K562 (cell line): ENCODE measurements around the gene PRCC. TPM values are rescaled to one million over a fixed set of nuclear protein-coding genes. Genes with fewer than 3 reads are reported as not detected.
A peak's percentile ranks its signal among the peaks of the same experiment; 100 is the strongest.

Experiments used
- ATAC-seq: fragments of 200-7000 bp; cut with Tn5 transposase; 3 replicates; pipeline ENCODE4 v1.9.1; 2020; ENCODE audit warnings: moderate library complexity
- BruUV-seq: library from RNA; stranded (reverse); fragments of 400-500 nt; replicated peaks from 2 replicates; lab custom pipeline; 2021; lab: Mats Ljungman, UMichigan
- CTCF ChIA-PET: fragments of 300-600 bp; formaldehyde crosslinking; extraction: SDS; loops from one replicate; lab custom pipeline; 2021; ENCODE audit warnings: low intra/inter-chr PET ratio; lab: Yijun Ruan, JAX
- POLR2A ChIA-PET: fragments of 300-600, 350-650 bp; sonication (Branson Sonifier 250); formaldehyde crosslinking; extraction: SDS; loops from one replicate; lab custom pipeline; 2021; ENCODE audit warnings: antibody characterized with exemption, inconsistent platforms; lab: Yijun Ruan, JAX
- DNase-seq, 4 experiments: peaks; one replicate each; pipeline versions ENCODE4 v3.0.0 to v3.0.0-alpha.2; 2011 to 2018; ENCODE audit warnings: low spot score in 3 of 4, mixed read lengths in 3 of 4; ENCODE audit errors: extremely low read depth in 1 of 4
- FAIRE-seq: peaks from 2 replicates; lab custom pipeline; 2011; peaks lifted over from hg19 to GRCh38; lab: Jason Lieb, UNC
- H2AFZ ChIP-seq: 2 replicates; pipeline ENCODE4 v1.6.0; 2011; ENCODE audit warnings: low read depth, low read length, control low read depth, inconsistent platforms
- H3K27ac ChIP-seq: fragments of 200-600 bp; 3 replicates; pipeline ENCODE4 v1.8.0; 2011; ENCODE audit warnings: low read depth, mild to moderate bottlenecking, control low read depth, inconsistent platforms, low read length, moderate library complexity, mixed read lengths; ENCODE audit errors: extremely low read depth
- H3K27me3 ChIP-seq, 2 experiments: fragments of 300-600 bp in 1 of 2; 2 replicates in 1 of 2; 3 replicates in 1 of 2; pipeline versions ENCODE4 v1.6.0 to v1.8.0; 2011; ENCODE audit warnings: inconsistent platforms in 2 of 2, low read length in 2 of 2, mild to moderate bottlenecking in 1 of 2, mixed read lengths in 1 of 2, moderate library complexity in 1 of 2; ENCODE audit not compliant: control insufficient read depth in 2 of 2, insufficient read depth in 2 of 2
- H3K36me3 ChIP-seq: fragments of 300-600 bp; 3 replicates; pipeline ENCODE4 v1.8.0; 2011; ENCODE audit warnings: mild to moderate bottlenecking, low read length, inconsistent platforms; ENCODE audit not compliant: control insufficient read depth, insufficient read depth
- H3K4me1 ChIP-seq, 2 experiments: fragments of 200-600 bp in 1 of 2; replicated peaks in 1 of 2; 2 replicates in 1 of 2; 3 replicates in 1 of 2; pipeline versions ENCODE4 v1.5.1 to v1.8.0; 2011; ENCODE audit warnings: inconsistent platforms in 2 of 2, low read length in 2 of 2, mild to moderate bottlenecking in 1 of 2, mixed read lengths in 1 of 2, moderate library complexity in 1 of 2; ENCODE audit not compliant: control insufficient read depth in 2 of 2, insufficient read depth in 2 of 2
- H3K4me2 ChIP-seq: 2 replicates; pipeline ENCODE4 v1.6.1; 2011; ENCODE audit warnings: low read length, control low read depth, inconsistent platforms, mixed read lengths; ENCODE audit not compliant: insufficient read depth
- H3K4me3 ChIP-seq: fragments of 200-600 bp; sonication (generic), shearing (Covaris generic); 2 replicates; pipeline ENCODE4 v1.5.1; 2016; ENCODE audit warnings: control low read depth, inconsistent platforms
- H3K79me2 ChIP-seq: fragments of 200-600 bp; 3 replicates; pipeline ENCODE4 v1.8.0; 2011; ENCODE audit warnings: low read length, inconsistent platforms; ENCODE audit not compliant: control insufficient read depth, insufficient read depth
- H3K9ac ChIP-seq, 2 experiments: 2 replicates each; pipeline versions ENCODE4 v1.6.0 to v1.6.1; 2011; ENCODE audit warnings: low read depth in 2 of 2, low read length in 2 of 2, control low read depth in 1 of 2, inconsistent platforms in 1 of 2, mild to moderate bottlenecking in 1 of 2, mixed read lengths in 1 of 2; ENCODE audit not compliant: insufficient read depth in 1 of 2
- H3K9me1 ChIP-seq: one replicate; pipeline ENCODE4 v1.6.0; 2011; ENCODE audit warnings: inconsistent platforms, mild to moderate bottlenecking, low read length, moderate library complexity; ENCODE audit not compliant: control insufficient read depth, insufficient read depth
- H3K9me3 ChIP-seq: replicated peaks from 2 replicates; pipeline ENCODE4 v1.5.1; 2011; ENCODE audit warnings: low read depth, low read length, inconsistent platforms; ENCODE audit not compliant: control insufficient read depth, insufficient read depth
- H4K20me1 ChIP-seq: replicated peaks from 2 replicates; pipeline ENCODE4 v1.6.1; 2011; ENCODE audit warnings: low read length, inconsistent platforms, mixed read lengths; ENCODE audit not compliant: control insufficient read depth, insufficient read depth
- ADNP ChIP-seq: fragments of 200-800 bp; sonication (Bioruptor generic); IDR thresholded peaks from 2 replicates; pipeline ENCODE4 v1.6.1; 2016; ENCODE audit warnings: missing genetic modification characterization, missing compliant biosample characterization
- ATF1 ChIP-seq, 2 experiments: fragments of 450-650 bp in 1 of 2; IDR thresholded peaks; 2 replicates each; pipeline ENCODE4 v1.6.1; 2016; ENCODE audit warnings: missing compliant biosample characterization in 1 of 2, missing genetic modification characterization in 1 of 2
- CAMTA2 ChIP-seq: fragments of 250-450 bp; sonication (Bioruptor Pico); conservative IDR thresholded peaks from 2 replicates; pipeline ENCODE4 v1.5.1; 2022
- ELF4 ChIP-seq: fragments of 450-650 bp; formaldehyde crosslinking; IDR thresholded peaks from 2 replicates; pipeline ENCODE4 v1.4.0; 2022; ENCODE audit warnings: missing genetic modification characterization
- JUND ChIP-seq, 2 experiments: IDR thresholded peaks; 2 replicates in 1 of 2; 3 replicates in 1 of 2; pipeline ENCODE4 v1.6.1; 2011; ENCODE audit warnings: borderline replicate concordance in 2 of 2, low read depth in 2 of 2, low read length in 2 of 2, improper control_type of control experiment in 1 of 2, missing biosample characterization in 1 of 2, missing genetic modification characterization in 1 of 2, missing genetic modification reagents in 1 of 2
- NCOR1 ChIP-seq: fragments of 450-650 bp; IDR thresholded peaks from 2 replicates; pipeline ENCODE4 v1.6.1; 2016; ENCODE audit warnings: mild to moderate bottlenecking, moderate library complexity
- NFIC ChIP-seq: fragments of 450-650 bp; IDR thresholded peaks from 2 replicates; pipeline ENCODE4 v1.6.1; 2017; ENCODE audit warnings: mild to moderate bottlenecking, inconsistent platforms
- NUFIP1 ChIP-seq: fragments of 450-650 bp; IDR thresholded peaks from 2 replicates; pipeline ENCODE4 v1.6.1; 2018; ENCODE audit not compliant: partially characterized antibody
- PML ChIP-seq: IDR thresholded peaks from 2 replicates; pipeline ENCODE4 v1.6.1; 2012; ENCODE audit warnings: low read length, inconsistent platforms
- POLR2A ChIP-seq: fragments of 450-650 bp; conservative IDR thresholded peaks from 2 replicates; pipeline ENCODE4 v1.6.1; 2016
- POLR2AphosphoS2 ChIP-seq: IDR thresholded peaks from 2 replicates; pipeline ENCODE4 v1.6.1; 2012; ENCODE audit warnings: low read length, improper control_type of control experiment
- ZNF3 ChIP-seq: fragments of 250-450 bp; sonication (Bioruptor Pico); IDR thresholded peaks from 2 replicates; pipeline ENCODE4 v1.5.0; 2021; ENCODE audit warnings: mild to moderate bottlenecking, moderate library complexity
- ZNF316 ChIP-seq: fragments of 450-650 bp; IDR thresholded peaks from 2 replicates; pipeline ENCODE4 v1.6.1; 2016
- ZNF75A ChIP-seq: fragments of 450-650 bp; formaldehyde crosslinking; IDR thresholded peaks from 2 replicates; pipeline ENCODE4 v1.4.0; 2020; ENCODE audit warnings: mild to moderate bottlenecking
- WGBS: fragments of 100-300 bp; shearing (Covaris generic); methylation state at CpG from one replicate; pipeline ENCODE4 v1.1.6; 2016; ENCODE audit warnings: low coverage, mixed read lengths; ENCODE audit not compliant: insufficient coverage; ENCODE audit errors: missing lambda C conversion rate; 5-methylcytosine and 5-hydroxymethylcytosine counted together
- in situ Hi-C: fragments of 300-500 bp; cut with MboI; formaldehyde crosslinking; loops from 4 replicates; pipeline ENCODE4 v1.15.0; 2018; ENCODE audit warnings: inconsistent platforms, mixed read lengths
- intact Hi-C: fragments of 100-400 bp; cut with micrococcal nuclease; formaldehyde crosslinking; loops from 2 replicates; pipeline ENCODE4 v1.14.2; 2022
- polyA plus RNA-seq, 8 experiments: library from polyadenylated mRNA; depleted of rRNA in 4 of 8; stranded (reverse) in 5 of 8; unstranded in 3 of 8; fragments of >200 nt; fragmentation: Nextera tagmentation in 2 of 8; fragmentation: Illumina TruSeq in 1 of 8; extraction: Ambion mirVana in 2 of 8; extraction: Trizol in 1 of 8; gene quantifications; 2 replicates each; pipeline versions ENCODE4 v1.2.1 to v1.2.3, GENCODE V29; 2011 to 2014; ENCODE audit warnings: inconsistent platforms in 1 of 8, missing spikeins in 1 of 8
- total RNA-seq, 7 experiments: library from RNA; depleted of rRNA in 6 of 7; stranded (reverse); fragments of >200 nt in 6 of 7; fragmentation: Illumina TruSeq in 2 of 7; extraction: Trizol in 2 of 7; gene quantifications; 2 replicates each; pipeline versions ENCODE4 v1.2.1 to v1.2.3, GENCODE V29; 2011 to 2021; ENCODE audit warnings: low replicate concordance in 1 of 7
- TF ChIP-seq, protein P1 (sequence below): sonication (generic); formaldehyde crosslinking; IDR thresholded peaks from 2 replicates; pipeline ENCODE4 v1.8.0; 2022; ENCODE audit warnings: missing genetic modification reagents, mild to moderate bottlenecking, borderline replicate concordance

Gene PRCC
- total and polyA plus RNA-seq, 9 of the 15 experiments (the other 6 are each of a cell fraction or from before 2014, with no cell fraction given), result 23.9 to 201 (median 41.1) TPM

DNA sequence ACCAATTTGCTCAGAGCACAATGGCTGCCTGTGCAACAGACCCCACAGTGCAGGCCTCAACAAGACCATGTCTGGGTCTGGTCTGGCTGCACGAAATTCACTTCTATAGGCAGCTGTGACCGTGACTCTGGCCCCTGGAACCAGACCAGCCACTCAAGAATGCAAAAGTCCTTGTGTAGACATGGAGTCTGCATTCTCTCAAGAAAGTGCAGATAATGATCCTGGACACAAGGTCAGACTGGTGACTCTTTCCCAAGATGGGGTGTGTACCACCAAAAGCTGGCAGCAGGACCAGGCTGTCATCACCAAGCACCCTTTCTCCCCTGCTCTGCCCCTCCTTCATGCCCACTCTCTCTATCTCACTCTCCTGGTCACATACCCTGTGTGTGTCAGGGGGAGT lies 46.2 kb upstream of the PRCC start:
- no TSS peak for BruUV-seq
- no peak overlapping the region for H3K4me2 ChIP-seq
- H3K9me3 ChIP-seq, result no peaks in the 10 kb centered on the region
- intact Hi-C loops, result no loop called here
- peaks cover 39% of the 10 kb centered on the region for H3K79me2 ChIP-seq
- H3K27me3 ChIP-seq, result no peaks in the 10 kb centered on the region
- FAIRE-seq (no peak), DNase-seq (no peak), ATAC-seq (no peak)
- no peak overlapping the region for H3K9ac ChIP-seq
- CTCF ChIA-PET, result interaction anchor here (0.7 kb wide), 1 partner anchor 32 kb away, joined by 3 read pairs; no protein-coding TSS in a partner anchor
- 88% methylated on average over 2 of the region's 2 CpGs for WGBS
- H2AFZ ChIP-seq, result no peak overlapping the region
- 0 out of 2 replicates have a peak, but pooled peaks have one; percentile 10 for TF ChIP-seq POLR2AphosphoS2
- TF ChIP-seq NUFIP1, result no peak
- TF ChIP-seq POLR2A, result 0 out of 2 replicates have a peak, but pooled peaks have one; percentile 15
- TF ChIP-seq, all 486 proteins: peak for 2
- Histone ChIP-seq H3K27ac (no peak overlapping the region), H3K4me3 (no peak overlapping the region), H4K20me1 (peaks cover 18% of the 10 kb centered on the region; the same call in 1 of the 2 replicates), H3K36me3 (peaks cover 61% of the 10 kb centered on the region), H3K9me1 (no peaks in the 10 kb centered on the region), H3K4me1 (peaks cover 5 to 10% of the 10 kb centered on the region in 2 experiments; a peak in 2 of 5 replicates)
- in situ Hi-C loops, result no loop called here
- POLR2A ChIA-PET, result interaction anchor here (0.5 to 1.4 kb wide), 7 partner anchors 9 to 79 kb away, joined by 3 to 6 read pairs (median 4); no protein-coding TSS in a partner anchor

GRCh38 chr1:156721535-156721934 lies 45.8 kb upstream of the PRCC start:
- H3K27ac ChIP-seq, result no peak overlapping the region
- DNase-seq (no peak), FAIRE-seq (no peak), ATAC-seq (no peak)
- BruUV-seq, result no TSS peak
- 96% methylated on average over 4 of the region's 4 CpGs for WGBS
- no peaks in the 10 kb centered on the region for H3K9me3 ChIP-seq
- H3K36me3 ChIP-seq, result peaks cover 65% of the 10 kb centered on the region
- peaks cover 22% of the 10 kb centered on the region; the same call in 1 of the 2 replicates for H4K20me1 ChIP-seq
- intact Hi-C loops, result no loop called here
- in situ Hi-C loops, result no loop called here
- POLR2A ChIA-PET, result interaction anchor here (0.6 to 1.9 kb wide), 5 partner anchors 9 to 32 kb away, joined by 3 to 7 read pairs (median 4); no protein-coding TSS in a partner anchor
- H3K27me3 ChIP-seq, result no peaks in the 10 kb centered on the region
- CTCF ChIA-PET, result interaction anchor here (0.7 kb wide), 2 partner anchors 32 to 333 kb away, joined by 3 to 4 read pairs; no protein-coding TSS in a partner anchor
- H3K4me1 ChIP-seq, result peaks cover 5 to 10% of the 10 kb centered on the region in 2 experiments; a peak in 2 of 5 replicates
- no peak overlapping the region for H2AFZ ChIP-seq
- H3K79me2 ChIP-seq, result peaks cover 43% of the 10 kb centered on the region
- no peak overlapping the region for H3K4me3 ChIP-seq
- H3K4me2 ChIP-seq, result no peak overlapping the region
- H3K9me1 ChIP-seq, result no peaks in the 10 kb centered on the region
- no peak overlapping the region for H3K9ac ChIP-seq
- TF ChIP-seq NFIC (no peak), ZNF316 (no peak), ADNP (tag) (no peak), NCOR1 (no peak), CAMTA2 (no peak), ELF4 (CRISPR knock-in tag) (no peak), ZNF75A (CRISPR knock-in tag) (no peak), PML (no peak), ZNF3 (CRISPR knock-in tag) (no peak), ATF1 (CRISPR knock-in tag; IDR thresholded peaks at IDR 0.05) (no peak), ATF1 (tag; IDR thresholded peaks at IDR 0.05) (no peak), JUND (IDR thresholded peaks at IDR 0.05; ENCODE audit: borderline replicate concordance, low read depth, low read length) (no peak), JUND (tag; IDR thresholded peaks at IDR 0.05; ENCODE audit: borderline replicate concordance, low read depth, low read length) (no peak)
- TF ChIP-seq, protein P1, sequence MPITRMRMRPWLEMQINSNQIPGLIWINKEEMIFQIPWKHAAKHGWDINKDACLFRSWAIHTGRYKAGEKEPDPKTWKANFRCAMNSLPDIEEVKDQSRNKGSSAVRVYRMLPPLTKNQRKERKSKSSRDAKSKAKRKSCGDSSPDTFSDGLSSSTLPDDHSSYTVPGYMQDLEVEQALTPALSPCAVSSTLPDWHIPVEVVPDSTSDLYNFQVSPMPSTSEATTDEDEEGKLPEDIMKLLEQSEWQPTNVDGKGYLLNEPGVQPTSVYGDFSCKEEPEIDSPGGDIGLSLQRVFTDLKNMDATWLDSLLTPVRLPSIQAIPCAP (CRISPR knock-in tag), result no peak
